ENCODE measurements around the gene TAF1A.

The TAF1A gene

GRCh38 chr1:222522105-222522915 lies 67.4 kb downstream of the TAF1A start:
- TF ChIP-seq, protein P1, sequence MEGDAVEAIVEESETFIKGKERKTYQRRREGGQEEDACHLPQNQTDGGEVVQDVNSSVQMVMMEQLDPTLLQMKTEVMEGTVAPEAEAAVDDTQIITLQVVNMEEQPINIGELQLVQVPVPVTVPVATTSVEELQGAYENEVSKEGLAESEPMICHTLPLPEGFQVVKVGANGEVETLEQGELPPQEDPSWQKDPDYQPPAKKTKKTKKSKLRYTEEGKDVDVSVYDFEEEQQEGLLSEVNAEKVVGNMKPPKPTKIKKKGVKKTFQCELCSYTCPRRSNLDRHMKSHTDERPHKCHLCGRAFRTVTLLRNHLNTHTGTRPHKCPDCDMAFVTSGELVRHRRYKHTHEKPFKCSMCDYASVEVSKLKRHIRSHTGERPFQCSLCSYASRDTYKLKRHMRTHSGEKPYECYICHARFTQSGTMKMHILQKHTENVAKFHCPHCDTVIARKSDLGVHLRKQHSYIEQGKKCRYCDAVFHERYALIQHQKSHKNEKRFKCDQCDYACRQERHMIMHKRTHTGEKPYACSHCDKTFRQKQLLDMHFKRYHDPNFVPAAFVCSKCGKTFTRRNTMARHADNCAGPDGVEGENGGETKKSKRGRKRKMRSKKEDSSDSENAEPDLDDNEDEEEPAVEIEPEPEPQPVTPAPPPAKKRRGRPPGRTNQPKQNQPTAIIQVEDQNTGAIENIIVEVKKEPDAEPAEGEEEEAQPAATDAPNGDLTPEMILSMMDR (IDR thresholded peaks at IDR 0.05; ENCODE audit: extremely low read depth, missing control alignments) = no peak
- DNase-seq (ENCODE audit: low spot score) = no peak

GRCh38 chr1:222521299-222522104 lies 68.2 kb downstream of the TAF1A start:
- no peak for DNase-seq (ENCODE audit: low spot score)
- TF ChIP-seq, protein P1 (IDR thresholded peaks at IDR 0.05; ENCODE audit: extremely low read depth, missing control alignments) = no peak

All from GM20000 (cell line).